H9 (cell line): ENCODE data around the gene ADGRF5. TPM values are rescaled to one million over a fixed set of nuclear protein-coding genes. Genes with fewer than 3 reads are reported as not detected.
"Not testable (repeated sequence)": the region's sequence is repeated elsewhere in the genome, so short reads cannot be mapped to it uniquely, and the experiment has no call there.

Experiments
- DNase-seq: peaks from one replicate; pipeline ENCODE4 v3.0.0-alpha.2; 2017
- H2AFZ ChIP-seq: one replicate; pipeline ENCODE4 v1.6.1; 2013; ENCODE audit warnings: mild to moderate bottlenecking, low read length, control low read depth, moderate library complexity
- H2AK5ac ChIP-seq: 2 replicates; pipeline ENCODE4 v1.6.1; 2013; ENCODE audit warnings: low read length, control low read depth, mixed read lengths; ENCODE audit not compliant: insufficient read length
- H2BK120ac ChIP-seq: one replicate; pipeline ENCODE4 v1.6.1; 2013; ENCODE audit warnings: low read depth, mild to moderate bottlenecking, low read length, control low read depth, inconsistent platforms; ENCODE audit not compliant: poor library complexity, severe bottlenecking
- H2BK12ac ChIP-seq: 2 replicates; pipeline ENCODE4 v1.6.1; 2013; ENCODE audit warnings: low read length, control low read depth, mixed read lengths, low read depth; ENCODE audit not compliant: insufficient read length
- H2BK15ac ChIP-seq: 2 replicates; pipeline ENCODE4 v1.6.1; 2013; ENCODE audit warnings: low read depth, low read length, control low read depth
- H2BK20ac ChIP-seq: one replicate; pipeline ENCODE4 v1.6.1; 2013; ENCODE audit warnings: low read depth, mild to moderate bottlenecking, low read length, control low read depth, inconsistent platforms; ENCODE audit not compliant: poor library complexity, severe bottlenecking
- H2BK5ac ChIP-seq: 2 replicates; pipeline ENCODE4 v1.6.1; 2013; ENCODE audit warnings: low read length, control low read depth, mixed read lengths; ENCODE audit not compliant: insufficient read length
- H3K14ac ChIP-seq: 2 replicates; pipeline ENCODE4 v1.6.1; 2013; ENCODE audit warnings: low read length, control low read depth; ENCODE audit not compliant: insufficient read depth
- H3K18ac ChIP-seq: 2 replicates; pipeline ENCODE4 v1.6.1; 2013; ENCODE audit warnings: low read depth, mild to moderate bottlenecking, mixed read lengths, low read length, control low read depth; ENCODE audit not compliant: insufficient read length
- H3K23ac ChIP-seq: 2 replicates; pipeline ENCODE4 v1.6.1; 2013; ENCODE audit warnings: low read length, control low read depth, mixed read lengths, low read depth; ENCODE audit not compliant: insufficient read length
- H3K23me2 ChIP-seq: 2 replicates; pipeline ENCODE4 v1.6.1; 2013; ENCODE audit warnings: low read depth, mild to moderate bottlenecking, mixed read lengths, low read length, control low read depth; ENCODE audit not compliant: insufficient read length, poor library complexity, severe bottlenecking
- H3K27ac ChIP-seq: 2 replicates; pipeline ENCODE4 v1.5.1; 2013; ENCODE audit warnings: low read length, control low read depth, mixed read lengths, low read depth; ENCODE audit not compliant: insufficient read length
- H3K27me3 ChIP-seq: 2 replicates; pipeline ENCODE4 v1.6.1; 2013; ENCODE audit warnings: low read length, control low read depth, inconsistent platforms; ENCODE audit not compliant: insufficient read depth
- H3K4ac ChIP-seq: 2 replicates; pipeline ENCODE4 v1.6.1; 2013; ENCODE audit warnings: low read depth, mild to moderate bottlenecking, control low read depth, inconsistent platforms, low read length, moderate library complexity
- H3K4me1 ChIP-seq: 2 replicates; pipeline ENCODE4 v1.6.1; 2013; ENCODE audit warnings: low read length, control low read depth, inconsistent platforms; ENCODE audit not compliant: insufficient read depth
- H3K4me2 ChIP-seq: 2 replicates; pipeline ENCODE4 v1.6.1; 2013; ENCODE audit warnings: low read length, control low read depth, mixed read lengths; ENCODE audit not compliant: insufficient read length, insufficient read depth
- H3K56ac ChIP-seq: 2 replicates; pipeline ENCODE4 v1.6.1; 2013; ENCODE audit warnings: low read depth, mild to moderate bottlenecking, mixed read lengths, low read length, control low read depth; ENCODE audit not compliant: insufficient read length
- H3K79me1 ChIP-seq: 2 replicates; pipeline ENCODE4 v1.6.1; 2013; ENCODE audit warnings: low read depth, mild to moderate bottlenecking, moderate library complexity, low read length, control low read depth, inconsistent platforms; ENCODE audit not compliant: insufficient read depth, poor library complexity, severe bottlenecking
- H3K79me2 ChIP-seq: 2 replicates; pipeline ENCODE4 v1.6.1; 2013; ENCODE audit warnings: low read length, control low read depth, inconsistent platforms; ENCODE audit not compliant: insufficient read depth
- H3K9ac ChIP-seq: 2 replicates; pipeline ENCODE4 v1.6.1; 2013; ENCODE audit warnings: low read length, control low read depth, mixed read lengths; ENCODE audit not compliant: insufficient read length; ENCODE audit errors: extremely low read depth
- H3K9me3 ChIP-seq: one replicate; pipeline ENCODE4 v1.6.1; 2013; ENCODE audit warnings: low read depth, low read length, inconsistent platforms; ENCODE audit not compliant: control insufficient read depth
- H3T11ph ChIP-seq: one replicate; pipeline ENCODE4 v1.6.1; 2013; ENCODE audit warnings: mild to moderate bottlenecking, low read length, control low read depth, inconsistent platforms
- H4K20me1 ChIP-seq: one replicate; pipeline ENCODE4 v1.6.1; 2013; ENCODE audit not compliant: control insufficient read depth, insufficient read length, insufficient read depth
- H4K5ac ChIP-seq: 2 replicates; pipeline ENCODE4 v1.6.1; 2013; ENCODE audit warnings: low read depth, mild to moderate bottlenecking, mixed read lengths, low read length, control low read depth; ENCODE audit not compliant: insufficient read length
- H4K8ac ChIP-seq: replicated peaks from 2 replicates; pipeline ENCODE4 v1.6.1; 2013; ENCODE audit warnings: low read length, control low read depth, mixed read lengths, low read depth; ENCODE audit not compliant: insufficient read length
- H4K91ac ChIP-seq: 2 replicates; pipeline ENCODE4 v1.6.1; 2013; ENCODE audit warnings: low read depth, mild to moderate bottlenecking, moderate library complexity, mixed read lengths, low read length, control low read depth; ENCODE audit not compliant: insufficient read length
- H3K27ac Mint-ChIP-seq, 3 experiments: 2 replicates in 2 of 3; 3 replicates in 1 of 3; pipeline ENCODE4 v1.8.0; 2020 to 2021; ENCODE audit warnings: mixed read lengths in 3 of 3, mild to moderate bottlenecking in 1 of 3, moderate library complexity in 1 of 3
- H3K27me3 Mint-ChIP-seq: 2 replicates; pipeline ENCODE4 v1.8.0; 2021; ENCODE audit warnings: low read depth, mild to moderate bottlenecking, moderate library complexity, mixed read lengths
- H3K36me3 Mint-ChIP-seq, 3 experiments: 2 replicates in 2 of 3; 3 replicates in 1 of 3; pipeline ENCODE4 v1.8.0; 2020 to 2021; ENCODE audit warnings: low read depth in 3 of 3, mixed read lengths in 3 of 3; ENCODE audit not compliant: insufficient read depth in 1 of 3
- H3K4me1 Mint-ChIP-seq, 2 experiments: 2 replicates each; pipeline ENCODE4 v1.8.0; 2020; ENCODE audit warnings: mixed read lengths in 2 of 2
- H3K4me3 Mint-ChIP-seq, 2 experiments: 2 replicates in 1 of 2; 3 replicates in 1 of 2; pipeline ENCODE4 v1.8.0; 2020 to 2021; ENCODE audit warnings: mild to moderate bottlenecking in 2 of 2, mixed read lengths in 2 of 2, moderate library complexity in 1 of 2
- H3K9me3 Mint-ChIP-seq, 2 experiments: 2 replicates in 1 of 2; 3 replicates in 1 of 2; pipeline ENCODE4 v1.8.0; 2020; ENCODE audit warnings: mild to moderate bottlenecking in 2 of 2, mixed read lengths in 2 of 2, moderate library complexity in 1 of 2
- WGBS: extraction: QIAGEN DNeasy Blood & Tissue Kit; methylation state at CpG from one replicate; pipeline ENCODE4 v1.1.7; 2013; ENCODE audit warnings: missing lambda C conversion rate, low lambda C conversion rate, mixed read lengths; ENCODE audit not compliant: insufficient read length; ENCODE audit errors: extremely low coverage; 5-methylcytosine and 5-hydroxymethylcytosine counted together
- total RNA-seq: library from RNA; stranded (reverse); gene quantifications from 2 replicates; pipeline ENCODE4 v1.2.1, GENCODE V29; 2021

The ADGRF5 gene
- total RNA-seq, 1 experiment from 2014 or later: not detected

- not testable (repeated sequence) for H3K14ac ChIP-seq, H2BK120ac ChIP-seq, H2AK5ac ChIP-seq, H3K4ac ChIP-seq, H3K9me3 Mint-ChIP-seq, H3K23me2 ChIP-seq, H3K27ac Mint-ChIP-seq, H3K4me1 ChIP-seq, H3T11ph ChIP-seq, H3K79me2 ChIP-seq, H3K79me1 ChIP-seq, H3K9me3 ChIP-seq, H3K23ac ChIP-seq, H3K4me2 ChIP-seq, H3K9ac ChIP-seq, H3K4me1 Mint-ChIP-seq, H4K91ac ChIP-seq, H4K5ac ChIP-seq, H4K20me1 ChIP-seq, H2BK20ac ChIP-seq, H3K18ac ChIP-seq, H3K56ac ChIP-seq, H2BK5ac ChIP-seq, H3K4me3 Mint-ChIP-seq, H3K27ac ChIP-seq, H2BK15ac ChIP-seq, H2BK12ac ChIP-seq, DNase-seq, H3K36me3 Mint-ChIP-seq, H4K8ac ChIP-seq, H3K27me3 ChIP-seq, H2AFZ ChIP-seq, H3K27me3 Mint-ChIP-seq
- no CpG with 5 or more reads among the region's 7 CpGs for WGBS
Observed at GRCh38 chr6:46834257-46834916, 87.4 kb downstream of the ADGRF5 start.
